Measurements from ENCODE around the gene ACTRT3.

DNA sequence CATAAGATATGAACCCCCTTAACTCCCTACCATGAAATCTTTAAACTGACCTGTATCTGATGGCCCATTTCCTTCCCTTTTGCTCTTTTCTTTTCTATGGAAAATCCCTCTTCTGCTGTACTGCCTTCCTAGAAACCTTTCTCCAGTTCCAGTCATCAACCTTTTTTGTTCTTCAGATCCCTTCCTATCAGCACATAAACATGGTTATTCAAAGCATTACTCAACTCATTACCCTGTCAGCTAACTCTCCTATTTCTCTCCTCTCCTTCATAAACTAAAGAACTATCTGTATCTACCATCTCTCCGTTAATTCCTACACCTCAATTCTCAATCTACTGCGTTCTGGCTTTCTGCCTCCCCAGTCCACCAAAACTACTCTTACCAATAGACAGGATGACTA, 17.5 kb downstream of the ACTRT3 start:
- TF ChIP-seq, protein P1, sequence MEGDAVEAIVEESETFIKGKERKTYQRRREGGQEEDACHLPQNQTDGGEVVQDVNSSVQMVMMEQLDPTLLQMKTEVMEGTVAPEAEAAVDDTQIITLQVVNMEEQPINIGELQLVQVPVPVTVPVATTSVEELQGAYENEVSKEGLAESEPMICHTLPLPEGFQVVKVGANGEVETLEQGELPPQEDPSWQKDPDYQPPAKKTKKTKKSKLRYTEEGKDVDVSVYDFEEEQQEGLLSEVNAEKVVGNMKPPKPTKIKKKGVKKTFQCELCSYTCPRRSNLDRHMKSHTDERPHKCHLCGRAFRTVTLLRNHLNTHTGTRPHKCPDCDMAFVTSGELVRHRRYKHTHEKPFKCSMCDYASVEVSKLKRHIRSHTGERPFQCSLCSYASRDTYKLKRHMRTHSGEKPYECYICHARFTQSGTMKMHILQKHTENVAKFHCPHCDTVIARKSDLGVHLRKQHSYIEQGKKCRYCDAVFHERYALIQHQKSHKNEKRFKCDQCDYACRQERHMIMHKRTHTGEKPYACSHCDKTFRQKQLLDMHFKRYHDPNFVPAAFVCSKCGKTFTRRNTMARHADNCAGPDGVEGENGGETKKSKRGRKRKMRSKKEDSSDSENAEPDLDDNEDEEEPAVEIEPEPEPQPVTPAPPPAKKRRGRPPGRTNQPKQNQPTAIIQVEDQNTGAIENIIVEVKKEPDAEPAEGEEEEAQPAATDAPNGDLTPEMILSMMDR (IDR thresholded peaks at IDR 0.05; ENCODE audit: low read length), result no peak
- no peak for TF ChIP-seq EZH2 (IDR thresholded peaks at IDR 0.05; ENCODE audit: borderline replicate concordance, low read length)
